Measurements from ENCODE around the gene SIRT7.
"Not testable (repeated sequence)": the region's sequence is repeated elsewhere in the genome, so short reads cannot be mapped to it uniquely, and the experiment has no call there.

Gene SIRT7

GRCh38 chr17:81918832-81919545 lies 1.0 kb upstream of the SIRT7 start:
- no peak for DNase-seq

- DNase-seq = not testable (repeated sequence)
Measured at GRCh38 chr17:81918333-81918669, 325 bp upstream of the SIRT7 start.

GRCh38 chr17:81916234-81917001 lies 1.6 kb downstream of the SIRT7 start:
- no peak for DNase-seq

GRCh38 chr17:81915331-81915730 lies 2.6 kb downstream of the SIRT7 start:
- no peak for DNase-seq

- no peak for DNase-seq
Measured at GRCh38 chr17:81914103-81914850, 3.7 kb downstream of the SIRT7 start.

- no peak for DNase-seq
Measured at GRCh38 chr17:81913394-81914102, 4.4 kb downstream of the SIRT7 start.

- no peak for DNase-seq
Measured at GRCh38 chr17:81912441-81913309, 5.3 kb downstream of the SIRT7 start.

GRCh38 chr17:81911969-81912368 lies 6.0 kb downstream of the SIRT7 start:
- no peak for DNase-seq

GRCh38 chr17:81911277-81911961 lies 6.6 kb downstream of the SIRT7 start, which contains the start of gene PCYT2:
TSS of gene PCYT2 (minus strand) at chr17:81911399. CDS start at chr17:81911355, 44 bp downstream.
- DNase-seq = peak; percentile 91

- no peak for DNase-seq
Measured at GRCh38 chr17:81910840-81911276, 7.1 kb downstream of the SIRT7 start.

GRCh38 chr17:81909966-81910839 lies 7.8 kb downstream of the SIRT7 start:
- DNase-seq = no peak

- DNase-seq = no peak
Measured at GRCh38 chr17:81909231-81909630, 8.7 kb downstream of the SIRT7 start.

- DNase-seq = no peak
Measured at GRCh38 chr17:81908793-81909192, 9.2 kb downstream of the SIRT7 start.

- no peak for DNase-seq
Measured at GRCh38 chr17:81907219-81908145, 10.5 kb downstream of the SIRT7 start.

- no peak for DNase-seq
Measured at GRCh38 chr17:81906476-81907218, 11.3 kb downstream of the SIRT7 start.

- DNase-seq = no peak
Measured at GRCh38 chr17:81905993-81906392, 12.0 kb downstream of the SIRT7 start.

- no peak for DNase-seq
Measured at GRCh38 chr17:81905424-81905875, 12.5 kb downstream of the SIRT7 start.
